HG02852 (cell line): ENCODE measurements around the gene CBR1.

Experiments used
- ATAC-seq: cut with Tn5 transposase; IDR thresholded peaks from one replicate; pipeline ENCODE4 v1.9.1; 2021; ENCODE audit warnings: mild to moderate bottlenecking, moderate library complexity; ENCODE audit not compliant: unreplicated experiment

Gene CBR1

GRCh38 chr21:36069713-36070583 lies at the start of gene CBR1:
CBR1 (plus strand) TSS chr21:36070024; CDS start chr21:36070116, 92 bp downstream.
- ATAC-seq: peak; percentile 99

- ATAC-seq: peak; percentile 84
These were observed 48.5 kb upstream of the CBR1 start for GRCh38 chr21:36021251-36021837.

GRCh38 chr21:36022427-36023091 lies 47.3 kb upstream of the CBR1 start:
- no peak for ATAC-seq

GRCh38 chr21:36023092-36023480 lies 46.7 kb upstream of the CBR1 start:
- ATAC-seq: no peak

GRCh38 chr21:36024782-36025181 lies 45.0 kb upstream of the CBR1 start:
- ATAC-seq: no peak

GRCh38 chr21:36027347-36027746 lies 42.5 kb upstream of the CBR1 start:
- no peak for ATAC-seq

- ATAC-seq: peak; percentile 64
These were observed 41.4 kb upstream of the CBR1 start for GRCh38 chr21:36028127-36029069.

- no peak for ATAC-seq
These were observed 40.5 kb upstream of the CBR1 start for GRCh38 chr21:36029309-36029708.

GRCh38 chr21:36030581-36031189 lies 39.1 kb upstream of the CBR1 start:
- ATAC-seq: no peak

- ATAC-seq: no peak
These were observed 37.0 kb upstream of the CBR1 start for GRCh38 chr21:36032647-36033406.

GRCh38 chr21:36034211-36034913 lies 35.5 kb upstream of the CBR1 start:
- ATAC-seq: no peak

- no peak for ATAC-seq
These were observed 34.4 kb upstream of the CBR1 start for GRCh38 chr21:36035381-36035791.

GRCh38 chr21:36038701-36039497 lies 30.9 kb upstream of the CBR1 start:
- ATAC-seq: no peak

- no peak for ATAC-seq
These were observed 30.0 kb upstream of the CBR1 start for GRCh38 chr21:36039861-36040260.

GRCh38 chr21:36040389-36040788 lies 29.4 kb upstream of the CBR1 start:
- ATAC-seq: no peak

GRCh38 chr21:36041910-36042309 lies 27.9 kb upstream of the CBR1 start:
- no peak for ATAC-seq

GRCh38 chr21:36044056-36044455 lies 25.8 kb upstream of the CBR1 start:
- ATAC-seq: no peak

- no peak for ATAC-seq
These were observed 23.8 kb upstream of the CBR1 start for GRCh38 chr21:36045993-36046392.
